Loucy (cell line): Measurements from ENCODE around the gene RASSF7.
A peak's percentile ranks its signal among the peaks of the same experiment; 100 is the strongest.

Experiments
- H2AFZ ChIP-seq: fragments of 200-600 bp; sonication (generic); 2 replicates; pipeline ENCODE4 v1.6.0; 2016; ENCODE audit warnings: antibody characterized with exemption, mild to moderate bottlenecking, low read length, moderate library complexity
- H3F3A ChIP-seq: fragments of 200-600 bp; 2 replicates; pipeline ENCODE4 v1.6.0; 2016; ENCODE audit warnings: antibody characterized with exemption, low read depth, mild to moderate bottlenecking
- H3K27me3 ChIP-seq: fragments of 200-600 bp; sonication (generic); 2 replicates; pipeline ENCODE4 v1.6.1; 2014; ENCODE audit warnings: low read length, mild to moderate bottlenecking; ENCODE audit not compliant: insufficient read depth, poor library complexity, severe bottlenecking
- H3K36me3 ChIP-seq: fragments of 200-600 bp; sonication (generic); 2 replicates; pipeline ENCODE4 v1.6.1; 2016; ENCODE audit warnings: low read length; ENCODE audit not compliant: insufficient read depth
- H3K4me1 ChIP-seq: fragments of 200-600 bp; sonication (generic); 2 replicates; pipeline ENCODE4 v1.5.1; 2014; ENCODE audit warnings: low read length, mild to moderate bottlenecking; ENCODE audit not compliant: insufficient read depth, poor library complexity, severe bottlenecking
- H3K4me2 ChIP-seq: fragments of 200-600 bp; sonication (generic); 2 replicates; pipeline ENCODE4 v1.6.0; 2014; ENCODE audit warnings: antibody characterized with exemption, low read length, low read depth, mild to moderate bottlenecking; ENCODE audit not compliant: poor library complexity, severe bottlenecking
- H3K4me3 ChIP-seq: fragments of 200-600 bp; sonication (generic); 2 replicates; pipeline ENCODE4 v1.5.1; 2014; ENCODE audit warnings: low read length, mild to moderate bottlenecking, mixed read lengths; ENCODE audit not compliant: poor library complexity, severe bottlenecking
- H3K79me2 ChIP-seq: fragments of 200-600 bp; sonication (generic); 2 replicates; pipeline ENCODE4 v1.6.1; 2014; ENCODE audit warnings: low read length; ENCODE audit not compliant: insufficient read depth
- H3K9ac ChIP-seq: fragments of 200-600 bp; sonication (generic); 2 replicates; pipeline ENCODE4 v1.6.0; 2014; ENCODE audit warnings: mild to moderate bottlenecking, low read depth, low read length, moderate library complexity; ENCODE audit not compliant: poor library complexity, severe bottlenecking
- H3K9me2 ChIP-seq: fragments of 200-600 bp; sonication (generic); replicated peaks from 2 replicates; pipeline ENCODE4 v1.6.1; 2016; ENCODE audit warnings: low read depth, low read length, mixed read lengths
- H3K9me3 ChIP-seq: fragments of 200-600 bp; sonication (generic); 2 replicates; pipeline ENCODE4 v1.6.1; 2014; ENCODE audit warnings: mild to moderate bottlenecking, antibody characterized with exemption, low read length, low read depth; ENCODE audit not compliant: insufficient read depth
- H4K20me1 ChIP-seq: fragments of 200-600 bp; sonication (generic); 2 replicates; pipeline ENCODE4 v1.6.0; 2014; ENCODE audit warnings: antibody characterized with exemption, low read length, mild to moderate bottlenecking; ENCODE audit not compliant: insufficient read depth, poor library complexity, severe bottlenecking
- CTCF ChIP-seq: fragments of 200-600 bp; sonication (generic); conservative IDR thresholded peaks from 2 replicates; pipeline ENCODE4 v1.5.1; 2014; ENCODE audit warnings: mild to moderate bottlenecking, antibody characterized with exemption, low read length
- EZH2phosphoT487 ChIP-seq: fragments of 200-600 bp; IDR thresholded peaks from 2 replicates; pipeline ENCODE4 v1.6.1; 2018; ENCODE audit warnings: antibody characterized with exemption, mild to moderate bottlenecking, moderate library complexity, borderline replicate concordance

Gene RASSF7

DNA sequence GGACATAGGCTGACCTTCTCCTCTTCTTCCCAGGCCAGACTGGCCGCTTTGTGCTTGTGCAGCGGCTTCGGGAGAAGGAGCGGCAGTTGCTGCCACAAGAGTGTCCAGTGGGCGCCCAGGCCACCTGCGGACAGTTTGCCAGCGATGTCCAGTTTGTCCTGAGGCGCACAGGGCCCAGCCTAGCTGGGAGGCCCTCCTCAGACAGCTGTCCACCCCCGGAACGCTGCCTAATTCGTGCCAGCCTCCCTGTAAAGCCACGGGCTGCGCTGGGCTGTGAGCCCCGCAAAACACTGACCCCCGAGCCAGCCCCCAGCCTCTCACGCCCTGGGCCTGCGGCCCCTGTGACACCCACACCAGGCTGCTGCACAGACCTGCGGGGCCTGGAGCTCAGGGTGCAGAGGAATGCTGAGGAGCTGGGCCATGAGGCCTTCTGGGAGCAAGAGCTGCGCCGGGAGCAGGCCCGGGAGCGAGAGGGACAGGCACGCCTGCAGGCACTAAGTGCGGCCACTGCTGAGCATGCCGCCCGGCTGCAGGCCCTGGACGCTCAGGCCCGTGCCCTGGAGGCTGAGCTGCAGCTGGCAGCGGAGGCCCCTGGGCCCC lies 1.4 kb downstream of the RASSF7 start:
- Histone ChIP-seq H3K79me2 (peaks cover 29% of the 10 kb centered on the region), H3K4me2 (peak overlapping the region; percentile 98), H3K4me1 (peaks cover 25% of the 10 kb centered on the region), H3K9me2 (no peaks in the 10 kb centered on the region), H4K20me1 (peaks cover 20% of the 10 kb centered on the region), H3K9ac (peak overlapping the region; percentile 78), H3K27me3 (no peaks in the 10 kb centered on the region), H3K9me3 (no peaks in the 10 kb centered on the region), H3F3A (no peaks in the 10 kb centered on the region), H3K4me3 (peak overlapping the region; percentile 98), H3K36me3 (no peaks in the 10 kb centered on the region), H2AFZ (no peak overlapping the region)
- TF ChIP-seq EZH2phosphoT487 (no peak), CTCF (no peak)

DNA sequence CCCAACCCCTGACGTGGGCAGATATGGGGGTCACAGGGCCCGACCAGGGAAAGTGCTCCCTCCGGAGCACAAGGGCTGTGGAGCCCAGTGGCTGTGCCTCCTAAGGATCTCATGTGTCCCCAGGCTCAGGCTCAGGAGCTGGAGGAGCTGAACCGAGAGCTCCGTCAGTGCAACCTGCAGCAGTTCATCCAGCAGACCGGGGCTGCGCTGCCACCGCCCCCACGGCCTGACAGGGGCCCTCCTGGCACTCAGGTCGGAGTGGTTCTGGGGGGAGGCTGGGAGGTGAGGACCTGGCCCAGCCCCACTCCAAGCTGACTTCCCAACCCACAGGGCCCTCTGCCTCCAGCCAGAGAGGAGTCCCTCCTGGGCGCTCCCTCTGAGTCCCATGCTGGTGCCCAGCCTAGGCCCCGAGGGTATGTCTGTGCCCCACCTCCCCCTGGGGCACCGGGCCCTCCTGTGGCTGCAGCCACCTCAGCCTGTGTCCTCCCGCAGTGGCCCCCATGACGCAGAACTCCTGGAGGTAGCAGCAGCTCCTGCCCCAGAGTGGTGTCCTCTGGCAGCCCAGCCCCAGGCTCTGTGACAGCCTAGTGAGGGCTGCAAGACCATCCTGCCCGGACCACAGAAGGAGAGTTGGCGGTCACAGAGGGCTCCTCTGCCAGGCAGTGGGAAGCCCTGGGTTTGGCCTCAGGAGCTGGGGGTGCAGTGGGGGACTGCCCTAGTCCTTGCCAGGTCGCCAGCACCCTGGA lies 2.5 kb downstream of the RASSF7 start:
- Histone ChIP-seq H3K9ac (no peak overlapping the region), H3K9me3 (no peaks in the 10 kb centered on the region), H3F3A (no peaks in the 10 kb centered on the region), H3K4me3 (no peak overlapping the region), H3K27me3 (no peaks in the 10 kb centered on the region), H2AFZ (no peak overlapping the region), H3K4me1 (peaks cover 33% of the 10 kb centered on the region), H3K9me2 (no peaks in the 10 kb centered on the region), H3K36me3 (no peaks in the 10 kb centered on the region), H3K4me2 (no peak overlapping the region), H4K20me1 (peaks cover 28% of the 10 kb centered on the region), H3K79me2 (peaks cover 40% of the 10 kb centered on the region)
- TF ChIP-seq CTCF (no peak), EZH2phosphoT487 (no peak)

- peaks cover 28% of the 10 kb centered on the region for H4K20me1 ChIP-seq
Observed at GRCh38 chr11:563812-564578, 3.2 kb downstream of the RASSF7 start.

More at GRCh38 chr11:563812-564578, 3.2 kb downstream of the RASSF7 start:
- H3K27me3 ChIP-seq: no peaks in the 10 kb centered on the region
- H2AFZ ChIP-seq: no peak overlapping the region
- no peak overlapping the region for H3K9ac ChIP-seq
- H3K9me3 ChIP-seq: no peaks in the 10 kb centered on the region
- TF ChIP-seq CTCF (no peak), EZH2phosphoT487 (no peak)
- peaks cover 35% of the 10 kb centered on the region for H3K4me1 ChIP-seq
- no peaks in the 10 kb centered on the region for H3F3A ChIP-seq
- H3K4me2 ChIP-seq: no peak overlapping the region
- no peak overlapping the region for H3K4me3 ChIP-seq
- no peaks in the 10 kb centered on the region for H3K9me2 ChIP-seq
- H3K36me3 ChIP-seq: no peaks in the 10 kb centered on the region
- H3K79me2 ChIP-seq: peaks cover 41% of the 10 kb centered on the region
